GM12878 (cell line): Measurements from ENCODE around the gene CFAP299. TPM values are rescaled to one million over a fixed set of nuclear protein-coding genes. Genes with fewer than 3 reads are reported as not detected.

ENCODE experiments used
- ATAC-seq: fragments of 200-7000 bp; cut with Tn5 transposase; 3 replicates; pipeline ENCODE4 v1.9.1; 2020; ENCODE audit warnings: mild to moderate bottlenecking, moderate library complexity
- BruUV-seq: library from RNA; stranded (reverse); fragments of 400-500 nt; replicated peaks from 2 replicates; lab custom pipeline; 2021; lab: Mats Ljungman, UMichigan
- CTCF ChIA-PET: fragments of 300-600 bp; sonication (Branson Sonifier 250); formaldehyde crosslinking; extraction: SDS; loops from one replicate; lab custom pipeline; 2021; ENCODE audit warnings: inconsistent platforms; lab: Yijun Ruan, JAX
- POLR2A ChIA-PET: fragments of 350-600 bp; formaldehyde crosslinking; extraction: SDS; loops from one replicate; lab custom pipeline; 2021; ENCODE audit warnings: inconsistent platforms; lab: Charles Lee
- RAD21 ChIA-PET: fragments of 300-600 bp; sonication (Branson Sonifier 250); formaldehyde crosslinking; loops from one replicate; lab custom pipeline; 2023; ENCODE audit warnings: antibody characterized with exemption; ENCODE audit not compliant: unreplicated experiment; lab: Charles Lee
- SMC1A ChIA-PET: fragments of 300-600 bp; sonication (Branson Sonifier 250); formaldehyde crosslinking; loops from one replicate; lab custom pipeline; 2023; ENCODE audit not compliant: unreplicated experiment, uncharacterized antibody; lab: Charles Lee
- DNase-seq: peaks from one replicate; pipeline ENCODE4 v3.0.0-alpha.2; 2011; ENCODE audit warnings: low read depth, low spot score
- FAIRE-seq: peaks from 3 replicates; lab custom pipeline; 2011; peaks lifted over from hg19 to GRCh38; lab: Jason Lieb, UNC
- H2AFZ ChIP-seq: 2 replicates; pipeline ENCODE4 v1.6.0; 2011; ENCODE audit warnings: low read depth, low read length, control low read depth; ENCODE audit not compliant: control insufficient read depth
- H3K27ac ChIP-seq: 2 replicates; pipeline ENCODE4 v1.5.1; 2011; ENCODE audit warnings: control low read depth; ENCODE audit not compliant: control insufficient read depth, insufficient read depth
- H3K27me3 ChIP-seq, 2 experiments: replicated peaks in 1 of 2; 2 replicates each; pipeline versions ENCODE4 v1.6.0 to v1.6.1; 2011; ENCODE audit warnings: low read length in 1 of 2; ENCODE audit not compliant: control insufficient read depth in 2 of 2, insufficient read depth in 2 of 2
- H3K36me3 ChIP-seq, 2 experiments: 2 replicates each; pipeline ENCODE4 v1.5.1; 2011; ENCODE audit warnings: low read length in 1 of 2; ENCODE audit not compliant: control insufficient read depth in 2 of 2, insufficient read depth in 2 of 2
- H3K4me1 ChIP-seq: 2 replicates; pipeline ENCODE4 v1.6.1; 2011; ENCODE audit warnings: mild to moderate bottlenecking, low read length, moderate library complexity, mixed read lengths; ENCODE audit not compliant: control insufficient read depth, insufficient read depth
- H3K4me2 ChIP-seq: 2 replicates; pipeline ENCODE4 v1.6.0; 2011; ENCODE audit warnings: control low read depth; ENCODE audit not compliant: control insufficient read depth, insufficient read depth
- H3K4me3 ChIP-seq: fragments of 200-600 bp; sonication (generic); 2 replicates; pipeline ENCODE4 v1.5.1; 2016
- H3K79me2 ChIP-seq: 2 replicates; pipeline ENCODE4 v1.6.0; 2011; ENCODE audit warnings: low read length; ENCODE audit not compliant: control insufficient read depth, insufficient read depth
- H3K9ac ChIP-seq: 2 replicates; pipeline ENCODE4 v1.8.0; 2011; ENCODE audit warnings: low read length, control low read depth, mixed read lengths; ENCODE audit not compliant: control insufficient read depth, insufficient read depth
- H3K9me3 ChIP-seq: replicated peaks from 3 replicates; pipeline ENCODE4 v1.5.1; 2011; ENCODE audit warnings: mild to moderate bottlenecking, low read length; ENCODE audit not compliant: control insufficient read depth, insufficient read depth
- H4K20me1 ChIP-seq: 2 replicates; pipeline ENCODE4 v1.6.0; 2011; ENCODE audit not compliant: control insufficient read depth, insufficient read depth
- BACH1 ChIP-seq: fragments of 450-650 bp; IDR thresholded peaks from 2 replicates; pipeline ENCODE4 v1.6.1; 2017; ENCODE audit warnings: mild to moderate bottlenecking, borderline replicate concordance
- CBFB ChIP-seq: IDR thresholded peaks from 2 replicates; pipeline ENCODE4 v1.6.1; 2016; ENCODE audit warnings: antibody characterized with exemption, low read depth
- CHD2 ChIP-seq: IDR thresholded peaks from 2 replicates; pipeline ENCODE4 v1.6.1; 2011; ENCODE audit warnings: low read depth, low read length, improper control_type of control experiment, borderline replicate concordance
- EGR1 ChIP-seq, 2 experiments: IDR thresholded peaks; 1 replicate in 1 of 2; 2 replicates in 1 of 2; pipeline ENCODE4 v1.6.1; 2011 to 2012; ENCODE audit warnings: low read depth in 2 of 2, low read length in 2 of 2, borderline replicate concordance in 1 of 2, mild to moderate bottlenecking in 1 of 2, moderate library complexity in 1 of 2
- FOXM1 ChIP-seq: IDR thresholded peaks from 2 replicates; pipeline ENCODE4 v1.6.1; 2012; ENCODE audit warnings: low read depth, mild to moderate bottlenecking, inconsistent platforms, low read length, moderate library complexity
- HCFC1 ChIP-seq: fragments of 150-350 bp; IDR thresholded peaks from 2 replicates; pipeline ENCODE4 v1.6.1; 2014; ENCODE audit warnings: low read length
- IRF4 ChIP-seq: IDR thresholded peaks from 2 replicates; pipeline ENCODE4 v1.6.1; 2011; ENCODE audit warnings: low read depth, low read length
- KAT2A ChIP-seq: conservative IDR thresholded peaks from 2 replicates; pipeline ENCODE4 v1.6.1; 2011; ENCODE audit warnings: low read depth, low read length; ENCODE audit not compliant: control insufficient read depth
- LARP7 ChIP-seq: fragments of 450-650 bp; IDR thresholded peaks from 2 replicates; pipeline ENCODE4 v1.6.1; 2017; ENCODE audit warnings: mild to moderate bottlenecking
- MTA2 ChIP-seq: fragments of 450-650 bp; IDR thresholded peaks from 2 replicates; pipeline ENCODE4 v1.6.1; 2016; ENCODE audit warnings: low read depth, mild to moderate bottlenecking, moderate library complexity
- MYB ChIP-seq: fragments of 150-350 bp; IDR thresholded peaks from 2 replicates; pipeline ENCODE4 v1.6.1; 2014; ENCODE audit warnings: mild to moderate bottlenecking, low read depth, low read length, borderline replicate concordance
- NBN ChIP-seq: fragments of 450-650 bp; IDR thresholded peaks from 2 replicates; pipeline ENCODE4 v1.6.1; 2016
- RCOR1 ChIP-seq: conservative IDR thresholded peaks from 2 replicates; pipeline ENCODE4 v1.6.1; 2012; ENCODE audit warnings: low read depth, low read length, improper control_type of control experiment
- SREBF2 ChIP-seq: IDR thresholded peaks from 2 replicates; pipeline ENCODE4 v1.6.1; 2012; ENCODE audit warnings: mild to moderate bottlenecking, low read length
- SUPT20H ChIP-seq: IDR thresholded peaks from 2 replicates; pipeline ENCODE4 v1.6.1; 2011; ENCODE audit warnings: low read depth, mild to moderate bottlenecking, low read length, moderate library complexity, borderline replicate concordance; ENCODE audit not compliant: control insufficient read depth
- ZSCAN29 ChIP-seq: fragments of 450-650 bp; IDR thresholded peaks from 2 replicates; pipeline ENCODE4 v1.6.1; 2017; ENCODE audit warnings: mild to moderate bottlenecking, moderate library complexity
- WGBS: methylation state at CpG from one replicate; pipeline ENCODE4 v1.1.6; 2016; ENCODE audit warnings: low lambda C conversion rate; ENCODE audit not compliant: insufficient replicate concordance, insufficient coverage; ENCODE audit errors: missing lambda C conversion rate; 5-methylcytosine and 5-hydroxymethylcytosine counted together
- in situ Hi-C: fragments of 300-500 bp; cut with MboI; formaldehyde crosslinking; loops from 9 replicates; pipeline ENCODE4 v1.14.3; 2018; ENCODE audit warnings: mixed read lengths
- intact Hi-C: fragments of 100-400 bp; cut with micrococcal nuclease; formaldehyde crosslinking; loops from one replicate; pipeline ENCODE4 v1.14.2; 2022; ENCODE audit not compliant: unreplicated experiment
- polyA plus RNA-seq, 11 experiments: library from polyadenylated mRNA; depleted of rRNA in 4 of 11; unstranded in 6 of 11; stranded (reverse) in 5 of 11; fragments of >200 nt; fragmentation: Nextera tagmentation in 4 of 11; fragmentation: Illumina TruSeq in 1 of 11; extraction: Ambion mirVana in 4 of 11; extraction: Trizol in 1 of 11; gene quantifications; 1 replicate in 1 of 11; 2 replicates in 10 of 11; pipeline versions ENCODE4 v1.2.1 to v1.2.3, GENCODE V29; 2011 to 2016; ENCODE audit warnings: inconsistent platforms in 2 of 11, missing spikeins in 2 of 11, low read depth in 1 of 11
- total RNA-seq, 4 experiments: library from RNA; depleted of rRNA in 3 of 4; stranded (reverse); fragments of >200 nt in 3 of 4; fragmentation: Illumina TruSeq in 1 of 4; extraction: Trizol in 1 of 4; gene quantifications; 2 replicates each; pipeline versions ENCODE4 v1.2.1 to v1.2.3, GENCODE V29; 2013 to 2021
- TF ChIP-seq, protein P1 (sequence below): IDR thresholded peaks from 2 replicates; pipeline ENCODE4 v1.6.1; 2011; ENCODE audit warnings: low read depth, low read length, improper control_type of control experiment, borderline replicate concordance
- TF ChIP-seq, protein P2 (sequence below): fragments of 450-650 bp; conservative IDR thresholded peaks from 2 replicates; pipeline ENCODE4 v1.6.1; 2017; ENCODE audit warnings: mild to moderate bottlenecking, moderate library complexity
- TF ChIP-seq, protein P3 (sequence below): IDR thresholded peaks from 2 replicates; pipeline ENCODE4 v1.6.1; 2011; ENCODE audit warnings: borderline replicate concordance, low read depth, mild to moderate bottlenecking, moderate library complexity, low read length; ENCODE audit not compliant: insufficient read depth, poor library complexity, severe bottlenecking

The CFAP299 gene
- total and polyA plus RNA-seq, 10 of the 15 experiments (the other 5 are each of a cell fraction or from before 2014, with no cell fraction given), result 0.06 to 0.34 TPM; not detected in 8

DNA sequence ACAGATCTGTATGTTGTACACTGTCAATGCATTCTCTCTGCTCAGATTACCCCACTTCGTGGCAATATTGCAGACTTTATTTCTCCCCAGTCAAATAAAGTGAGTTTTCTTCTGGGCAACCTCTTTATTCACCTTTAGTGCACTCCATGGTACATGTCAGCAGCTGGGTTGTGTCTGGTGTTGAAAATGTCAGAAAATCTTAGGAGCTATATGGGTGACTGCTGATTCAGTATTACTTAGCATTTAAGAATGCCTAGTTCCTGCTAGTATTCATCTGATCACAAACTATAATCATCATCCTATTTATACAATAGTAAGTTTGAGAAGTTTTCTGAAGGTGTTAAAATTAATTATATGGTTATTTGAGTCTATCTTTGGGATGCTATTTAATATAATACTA lies 112.5 kb downstream of the CFAP299 start (continued):
- TF ChIP-seq NBN, result no peak
- TF ChIP-seq, protein P1, sequence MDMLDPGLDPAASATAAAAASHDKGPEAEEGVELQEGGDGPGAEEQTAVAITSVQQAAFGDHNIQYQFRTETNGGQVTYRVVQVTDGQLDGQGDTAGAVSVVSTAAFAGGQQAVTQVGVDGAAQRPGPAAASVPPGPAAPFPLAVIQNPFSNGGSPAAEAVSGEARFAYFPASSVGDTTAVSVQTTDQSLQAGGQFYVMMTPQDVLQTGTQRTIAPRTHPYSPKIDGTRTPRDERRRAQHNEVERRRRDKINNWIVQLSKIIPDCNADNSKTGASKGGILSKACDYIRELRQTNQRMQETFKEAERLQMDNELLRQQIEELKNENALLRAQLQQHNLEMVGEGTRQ, result no peak
- TF ChIP-seq ZSCAN29, result no peak
- no peak for TF ChIP-seq HCFC1
- TF ChIP-seq IRF4, result no peak
- TF ChIP-seq FOXM1, result no peak

DNA sequence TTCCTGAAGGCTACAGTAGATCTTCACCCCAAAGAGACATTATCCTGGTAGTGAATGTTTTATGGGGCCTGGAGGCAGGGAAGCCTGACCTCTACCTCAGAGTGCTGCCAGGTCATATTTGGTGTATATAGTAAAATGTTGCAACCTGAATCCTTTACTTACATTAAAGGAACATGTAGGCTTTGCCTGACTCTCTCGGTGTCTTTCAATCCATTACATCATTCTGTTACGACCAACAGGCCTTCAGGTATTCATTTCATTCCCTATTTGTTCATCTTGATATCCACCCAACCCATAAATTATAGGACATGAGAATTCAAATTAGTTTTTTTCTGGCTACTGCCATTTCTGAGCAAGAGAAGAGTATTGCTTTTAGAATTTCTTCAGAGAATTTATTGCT lies 116.5 kb downstream of the CFAP299 start:
- Histone ChIP-seq H3K4me1 (no peaks in the 10 kb centered on the region), H3K27me3 (no peaks in the 10 kb centered on the region), H4K20me1 (no peaks in the 10 kb centered on the region), H3K36me3 (no peaks in the 10 kb centered on the region), H3K9ac (no peak overlapping the region), H2AFZ (no peak overlapping the region), H3K4me3 (no peak overlapping the region), H3K27ac (no peak overlapping the region), H3K4me2 (no peak overlapping the region), H3K79me2 (no peaks in the 10 kb centered on the region), H3K9me3 (no peaks in the 10 kb centered on the region; the same call in 2 of the 3 replicates)
- ATAC-seq (no peak), FAIRE-seq (no peak), DNase-seq (no peak)
- intact Hi-C loops (no loop called here), in situ Hi-C loops (no loop called here)
- BruUV-seq, result no TSS peak
- CTCF ChIA-PET, result no interaction called here
- 9% methylated on average over 2 of the region's 2 CpGs for WGBS
- POLR2A ChIA-PET, result no interaction called here
- TF ChIP-seq, protein P2, sequence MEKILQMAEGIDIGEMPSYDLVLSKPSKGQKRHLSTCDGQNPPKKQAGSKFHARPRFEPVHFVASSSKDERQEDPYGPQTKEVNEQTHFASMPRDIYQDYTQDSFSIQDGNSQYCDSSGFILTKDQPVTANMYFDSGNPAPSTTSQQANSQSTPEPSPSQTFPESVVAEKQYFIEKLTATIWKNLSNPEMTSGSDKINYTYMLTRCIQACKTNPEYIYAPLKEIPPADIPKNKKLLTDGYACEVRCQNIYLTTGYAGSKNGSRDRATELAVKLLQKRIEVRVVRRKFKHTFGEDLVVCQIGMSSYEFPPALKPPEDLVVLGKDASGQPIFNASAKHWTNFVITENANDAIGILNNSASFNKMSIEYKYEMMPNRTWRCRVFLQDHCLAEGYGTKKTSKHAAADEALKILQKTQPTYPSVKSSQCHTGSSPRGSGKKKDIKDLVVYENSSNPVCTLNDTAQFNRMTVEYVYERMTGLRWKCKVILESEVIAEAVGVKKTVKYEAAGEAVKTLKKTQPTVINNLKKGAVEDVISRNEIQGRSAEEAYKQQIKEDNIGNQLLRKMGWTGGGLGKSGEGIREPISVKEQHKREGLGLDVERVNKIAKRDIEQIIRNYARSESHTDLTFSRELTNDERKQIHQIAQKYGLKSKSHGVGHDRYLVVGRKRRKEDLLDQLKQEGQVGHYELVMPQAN, result no peak
- TF ChIP-seq BACH1 (no peak), MTA2 (no peak), SUPT20H (no peak), SREBF2 (no peak), LARP7 (no peak), MYB (no peak), KAT2A (no peak), CHD2 (no peak), CBFB (no peak), EGR1 (IDR thresholded peaks at IDR 0.05; ENCODE audit: borderline replicate concordance in 1 of 2, low read depth in 2 of 2, low read length in 2 of 2) (no peak), RCOR1 (no peak)
- TF ChIP-seq, protein P3, sequence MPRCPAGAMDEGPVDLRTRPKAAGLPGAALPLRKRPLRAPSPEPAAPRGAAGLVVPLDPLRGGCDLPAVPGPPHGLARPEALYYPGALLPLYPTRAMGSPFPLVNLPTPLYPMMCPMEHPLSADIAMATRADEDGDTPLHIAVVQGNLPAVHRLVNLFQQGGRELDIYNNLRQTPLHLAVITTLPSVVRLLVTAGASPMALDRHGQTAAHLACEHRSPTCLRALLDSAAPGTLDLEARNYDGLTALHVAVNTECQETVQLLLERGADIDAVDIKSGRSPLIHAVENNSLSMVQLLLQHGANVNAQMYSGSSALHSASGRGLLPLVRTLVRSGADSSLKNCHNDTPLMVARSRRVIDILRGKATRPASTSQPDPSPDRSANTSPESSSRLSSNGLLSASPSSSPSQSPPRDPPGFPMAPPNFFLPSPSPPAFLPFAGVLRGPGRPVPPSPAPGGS, result no peak
- SMC1A ChIA-PET, result interaction anchor here (0.8 to 2.2 kb wide), 2 partner anchors 13 to 156 kb away, joined by 3 to 7 read pairs; no protein-coding TSS in a partner anchor
- RAD21 ChIA-PET, result no interaction called here
